NB4 (cell line): Measurements from ENCODE around the gene GSX1.

ENCODE experiments used
- DNase-seq: peaks from one replicate; pipeline ENCODE4 v3.0.0; 2010; ENCODE audit warnings: low read depth
- H3K4me3 ChIP-seq: one replicate; pipeline ENCODE4 v1.5.1; 2011; ENCODE audit warnings: mild to moderate bottlenecking, low read depth, low read length, moderate library complexity
- MYC ChIP-seq: IDR thresholded peaks from 2 replicates; pipeline ENCODE4 v1.6.1; 2011; ENCODE audit warnings: low read depth, low read length
- POLR2A ChIP-seq: IDR thresholded peaks from 2 replicates; pipeline ENCODE4 v1.6.1; 2011; ENCODE audit warnings: mild to moderate bottlenecking; ENCODE audit not compliant: insufficient read length; ENCODE audit errors: extremely low read depth
- TF ChIP-seq, protein P1 (sequence below): IDR thresholded peaks from 2 replicates; pipeline ENCODE4 v1.6.1; 2011; ENCODE audit warnings: low read depth, low read length
- TF ChIP-seq, protein P2 (sequence below): IDR thresholded peaks from one replicate; pipeline ENCODE4 v1.5.1; 2012; ENCODE audit warnings: low read depth, low read length

Gene GSX1

DNA sequence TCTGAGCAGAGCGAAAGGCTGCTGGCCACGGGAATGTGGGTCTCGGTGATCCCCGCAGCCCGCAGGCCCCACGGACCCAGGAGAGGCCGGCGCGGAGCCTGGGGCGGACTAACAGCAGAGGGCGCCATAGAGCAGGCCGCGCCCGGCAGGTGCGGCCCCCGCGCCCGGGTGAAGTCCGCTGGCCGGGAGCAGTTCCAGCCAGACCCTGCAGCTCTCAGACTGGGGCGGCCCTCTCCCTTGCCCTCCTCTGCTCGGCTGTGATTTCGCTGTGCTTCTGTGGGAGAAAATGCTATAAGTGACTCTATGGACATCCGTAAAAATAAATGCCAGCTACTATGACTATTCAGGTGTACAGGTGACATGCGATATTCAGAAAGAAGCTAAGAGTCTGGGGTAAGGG, 37.7 kb downstream of the GSX1 start:
- TF ChIP-seq, protein P1, sequence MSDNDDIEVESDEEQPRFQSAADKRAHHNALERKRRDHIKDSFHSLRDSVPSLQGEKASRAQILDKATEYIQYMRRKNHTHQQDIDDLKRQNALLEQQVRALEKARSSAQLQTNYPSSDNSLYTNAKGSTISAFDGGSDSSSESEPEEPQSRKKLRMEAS, result peak; percentile 35; the same call in 1 of the 2 replicates
- no peak for TF ChIP-seq POLR2A
- TF ChIP-seq, protein P2, sequence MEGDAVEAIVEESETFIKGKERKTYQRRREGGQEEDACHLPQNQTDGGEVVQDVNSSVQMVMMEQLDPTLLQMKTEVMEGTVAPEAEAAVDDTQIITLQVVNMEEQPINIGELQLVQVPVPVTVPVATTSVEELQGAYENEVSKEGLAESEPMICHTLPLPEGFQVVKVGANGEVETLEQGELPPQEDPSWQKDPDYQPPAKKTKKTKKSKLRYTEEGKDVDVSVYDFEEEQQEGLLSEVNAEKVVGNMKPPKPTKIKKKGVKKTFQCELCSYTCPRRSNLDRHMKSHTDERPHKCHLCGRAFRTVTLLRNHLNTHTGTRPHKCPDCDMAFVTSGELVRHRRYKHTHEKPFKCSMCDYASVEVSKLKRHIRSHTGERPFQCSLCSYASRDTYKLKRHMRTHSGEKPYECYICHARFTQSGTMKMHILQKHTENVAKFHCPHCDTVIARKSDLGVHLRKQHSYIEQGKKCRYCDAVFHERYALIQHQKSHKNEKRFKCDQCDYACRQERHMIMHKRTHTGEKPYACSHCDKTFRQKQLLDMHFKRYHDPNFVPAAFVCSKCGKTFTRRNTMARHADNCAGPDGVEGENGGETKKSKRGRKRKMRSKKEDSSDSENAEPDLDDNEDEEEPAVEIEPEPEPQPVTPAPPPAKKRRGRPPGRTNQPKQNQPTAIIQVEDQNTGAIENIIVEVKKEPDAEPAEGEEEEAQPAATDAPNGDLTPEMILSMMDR, result peak; percentile 85
- DNase-seq, result peak; percentile 73
- peak overlapping the region; percentile 54 for H3K4me3 ChIP-seq

DNA sequence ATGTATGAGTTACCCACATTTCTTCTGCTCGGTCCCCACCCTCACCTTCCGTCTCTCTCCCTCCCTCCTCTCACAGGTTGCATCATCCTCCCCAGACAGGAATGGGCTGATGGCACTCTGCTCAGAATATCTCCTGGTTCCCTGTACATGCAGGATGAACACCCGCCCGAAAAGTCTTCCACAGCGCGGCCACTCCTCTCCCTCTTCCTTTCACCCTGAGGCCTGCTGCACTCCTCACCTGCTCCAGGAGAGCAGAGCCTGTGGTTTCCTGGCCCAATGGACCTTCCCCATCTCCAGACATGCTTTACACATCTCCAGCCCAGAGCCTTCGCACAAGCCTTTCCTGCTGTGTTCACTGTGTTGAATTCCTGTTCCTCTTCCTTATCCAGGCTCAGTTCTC, 40.9 kb downstream of the GSX1 start:
- TF ChIP-seq, protein P2, result no peak
- TF ChIP-seq POLR2A (no peak), MYC (no peak)
- TF ChIP-seq, protein P1, result no peak
- no peak for DNase-seq
- no peak overlapping the region for H3K4me3 ChIP-seq

DNA sequence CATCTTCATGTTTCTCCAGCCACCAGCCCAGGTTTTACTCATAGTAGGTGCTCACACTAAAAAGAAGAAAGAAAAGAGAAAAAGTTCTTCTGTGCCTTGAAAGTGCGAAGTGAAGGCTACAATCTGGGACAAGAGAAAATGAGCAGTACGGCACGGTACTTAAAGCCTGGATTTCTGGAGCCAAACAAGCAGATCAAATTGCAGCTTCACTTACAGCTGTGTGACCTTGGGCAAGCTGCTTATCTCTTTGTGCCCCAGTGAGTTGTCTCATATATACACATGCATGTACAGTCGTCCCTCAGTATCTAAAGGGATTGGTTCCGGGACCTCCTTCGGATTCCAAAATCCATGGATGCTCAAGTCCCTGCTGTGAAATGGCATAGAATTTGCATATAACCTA, 41.8 kb downstream of the GSX1 start:
- TF ChIP-seq, protein P2, result no peak
- TF ChIP-seq MYC (no peak), POLR2A (no peak)
- TF ChIP-seq, protein P1, result no peak
- H3K4me3 ChIP-seq, result no peak overlapping the region
- DNase-seq, result no peak

DNA sequence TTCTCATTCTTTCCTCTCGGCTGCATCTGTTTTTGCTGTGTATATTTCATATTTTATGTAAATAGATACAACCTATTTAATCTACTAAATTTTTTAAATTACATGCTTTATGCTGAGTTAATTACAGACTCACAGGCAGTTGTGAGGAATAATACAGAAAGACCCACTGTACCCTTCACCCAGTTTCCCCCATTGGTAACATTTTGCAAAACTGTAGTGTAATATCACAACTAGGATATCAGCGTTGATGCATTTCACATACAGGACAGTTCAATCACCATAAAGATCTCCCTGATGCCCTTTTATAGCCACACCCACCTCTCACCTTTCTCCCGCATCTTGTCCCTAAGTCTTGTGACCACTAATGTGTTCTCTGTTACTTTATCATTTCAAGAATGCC, 43.5 kb downstream of the GSX1 start:
- TF ChIP-seq, protein P2, result no peak
- TF ChIP-seq POLR2A (no peak), MYC (no peak)
- TF ChIP-seq, protein P1, result no peak
- no peak overlapping the region for H3K4me3 ChIP-seq
- DNase-seq, result no peak

DNA sequence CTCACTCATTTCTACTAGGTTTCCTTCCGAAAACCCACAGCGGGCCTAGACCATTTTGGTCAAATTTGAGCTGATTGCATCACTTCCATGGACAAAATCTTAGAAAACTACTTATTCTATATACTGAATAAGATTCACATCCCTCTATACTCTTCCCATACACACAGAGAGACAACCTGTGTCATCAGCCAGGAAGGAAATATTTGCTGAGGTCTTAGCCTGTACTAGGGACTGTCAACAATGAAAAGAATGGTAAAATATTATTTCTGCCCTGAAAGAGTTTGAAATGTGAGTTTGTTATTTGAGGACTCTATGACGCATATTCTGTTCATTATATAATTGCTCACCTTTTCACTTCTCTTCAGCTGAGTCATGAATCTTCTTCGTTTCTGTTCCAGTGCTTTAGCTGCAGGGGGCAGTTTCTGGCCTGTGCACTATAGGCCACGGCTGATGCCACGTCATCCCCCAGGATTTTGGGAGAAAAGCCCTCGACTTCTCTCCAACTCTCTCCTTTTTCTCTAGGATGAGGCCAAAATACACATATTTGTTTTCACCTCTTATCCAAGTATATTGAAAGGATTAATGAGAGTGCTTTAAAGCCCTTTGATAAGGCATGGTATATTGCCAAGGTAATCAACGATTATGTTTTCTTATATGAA, 47.7 kb downstream of the GSX1 start:
- no peak overlapping the region for H3K4me3 ChIP-seq
- TF ChIP-seq, protein P2, result no peak
- TF ChIP-seq MYC (no peak), POLR2A (no peak)
- TF ChIP-seq, protein P1, result no peak
- DNase-seq, result no peak

DNA sequence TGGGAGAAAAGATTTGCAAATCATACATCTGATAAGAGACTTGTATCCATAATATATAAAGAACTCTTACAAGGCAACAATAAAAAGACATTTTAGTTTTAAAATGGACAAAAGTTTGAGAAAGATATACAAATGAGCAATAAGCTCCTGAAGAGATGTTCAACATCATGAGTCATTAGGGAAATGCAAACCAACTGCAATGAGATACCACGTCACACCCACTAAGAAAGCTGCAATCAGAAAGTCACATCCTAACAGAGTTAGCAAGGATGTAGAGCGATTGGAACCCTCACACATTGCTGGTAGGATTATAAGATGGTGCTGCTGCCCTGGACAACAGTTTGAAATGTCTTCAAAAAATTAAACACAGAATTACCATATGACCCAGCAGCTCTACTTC, 50.3 kb downstream of the GSX1 start:
- no peak for TF ChIP-seq MYC
- no peak for TF ChIP-seq POLR2A
- TF ChIP-seq, protein P2, result no peak
- TF ChIP-seq, protein P1, result no peak
- DNase-seq, result no peak
- no peak overlapping the region for H3K4me3 ChIP-seq
